HCT116 (cell line): Measurements from ENCODE around the gene LTB4R2. TPM values are rescaled to one million over a fixed set of nuclear protein-coding genes. Genes with fewer than 3 reads are reported as not detected.

ENCODE experiments used
- ATAC-seq: fragments of 200-7000 bp; cut with Tn5 transposase; 2 replicates; pipeline ENCODE4 v1.9.1; 2020; ENCODE audit warnings: mild to moderate bottlenecking, moderate library complexity
- BruUV-seq: library from RNA; stranded (reverse); fragments of 400-500 nt; replicated peaks from 2 replicates; lab custom pipeline; 2021; lab: Mats Ljungman, UMichigan
- CTCF ChIA-PET: fragments of 300-600 bp; sonication (Branson Sonifier 250); formaldehyde crosslinking; loops from one replicate; lab custom pipeline; 2021; ENCODE audit warnings: antibody characterized with exemption; lab: Charles Lee
- POLR2A ChIA-PET: fragments of 300-600, 350-600 bp; sonication (Branson Sonifier 250); formaldehyde crosslinking; loops from one replicate; lab custom pipeline; 2021; ENCODE audit warnings: antibody characterized with exemption; lab: Charles Lee
- RAD21 ChIA-PET, 2 experiments: fragments of 300-600 bp; sonication (Branson Sonifier 250); formaldehyde crosslinking; loops; one replicate each; lab custom pipeline; 2023; ENCODE audit warnings: low total read pairs in 2 of 2; ENCODE audit not compliant: uncharacterized antibody in 2 of 2, unreplicated experiment in 2 of 2, low non-redundant PET in 1 of 2; lab: Charles Lee
- DNase-seq: peaks from one replicate; pipeline ENCODE4 v3.0.0-alpha.2; 2010; ENCODE audit warnings: low read depth, low spot score
- H2AFZ ChIP-seq: fragments of 200-600 bp; shearing (Covaris generic), sonication (generic); 2 replicates; pipeline ENCODE4 v1.6.1; 2017; ENCODE audit warnings: low read depth, mixed run types, mixed read lengths, antibody characterized with exemption, low read length; ENCODE audit not compliant: poor library complexity, severe bottlenecking
- H3K27ac ChIP-seq: 2 replicates; pipeline ENCODE4 v1.5.1; 2012; ENCODE audit warnings: low read depth, low read length
- H3K27me3 ChIP-seq: fragments of 200-600 bp; sonication (generic); 2 replicates; pipeline ENCODE4 v1.6.1; 2016; ENCODE audit warnings: mixed run types, low read length, mixed read lengths; ENCODE audit not compliant: insufficient read depth
- H3K36me3 ChIP-seq, 2 experiments: fragments of 200-500 bp in 1 of 2; fragments of 200-600 bp in 1 of 2; sonication (Bioruptor generic) in 1 of 2; sonication (generic) in 1 of 2; 2 replicates each; pipeline versions ENCODE4 v1.5.1 to v1.6.1; 2014 to 2016; ENCODE audit warnings: low read length in 2 of 2, inconsistent platforms in 1 of 2, mixed read lengths in 1 of 2, mixed run types in 1 of 2; ENCODE audit not compliant: insufficient read depth in 2 of 2, control insufficient read depth in 1 of 2
- H3K4me1 ChIP-seq, 2 experiments: fragments of 200-600 bp in 1 of 2; sonication (generic) in 1 of 2; 2 replicates each; pipeline versions ENCODE4 v1.5.1 to v1.6.1; 2012 to 2017; ENCODE audit warnings: low read length in 2 of 2, inconsistent platforms in 1 of 2, mild to moderate bottlenecking in 1 of 2, mixed read lengths in 1 of 2, mixed run types in 1 of 2, moderate library complexity in 1 of 2; ENCODE audit not compliant: insufficient read depth in 2 of 2, control insufficient read depth in 1 of 2
- H3K4me2 ChIP-seq: fragments of 200-600 bp; sonication (generic); 2 replicates; pipeline ENCODE4 v1.6.1; 2017; ENCODE audit warnings: mixed run types, low read length, mixed read lengths
- H3K4me3 ChIP-seq, 2 experiments: fragments of 200-600 bp in 1 of 2; sonication (generic) in 1 of 2; replicated peaks in 1 of 2; 2 replicates each; pipeline ENCODE4 v1.5.1; 2011 to 2016; ENCODE audit warnings: low read length in 2 of 2, control low read depth in 1 of 2, low read depth in 1 of 2, mild to moderate bottlenecking in 1 of 2, mixed read lengths in 1 of 2, mixed run types in 1 of 2
- H3K79me2 ChIP-seq: fragments of 200-600 bp; sonication (generic); 2 replicates; pipeline ENCODE4 v1.6.1; 2017; ENCODE audit warnings: mild to moderate bottlenecking, mixed run types, low read length, moderate library complexity, mixed read lengths; ENCODE audit not compliant: insufficient read depth
- H3K9ac ChIP-seq: fragments of 200-600 bp; sonication (generic); 2 replicates; pipeline ENCODE4 v1.6.1; 2016; ENCODE audit warnings: low read length, mixed read lengths
- H3K9me2 ChIP-seq: fragments of 200-600 bp; sonication (generic), shearing (Covaris generic); 2 replicates; pipeline ENCODE4 v1.6.1; 2017; ENCODE audit warnings: mixed run types, mild to moderate bottlenecking, moderate library complexity; ENCODE audit not compliant: insufficient read depth
- H3K9me3 ChIP-seq, 2 experiments: fragments of 200-500 bp in 1 of 2; fragments of 200-600 bp in 1 of 2; sonication (Bioruptor generic) in 1 of 2; sonication (generic) in 1 of 2; 2 replicates each; pipeline ENCODE4 v1.6.1; 2014 to 2017; ENCODE audit warnings: low read length in 2 of 2, mixed read lengths in 2 of 2, inconsistent platforms in 1 of 2, low read depth in 1 of 2, mild to moderate bottlenecking in 1 of 2, mixed run types in 1 of 2, moderate library complexity in 1 of 2; ENCODE audit not compliant: control insufficient read depth in 1 of 2, insufficient read depth in 1 of 2
- H4K20me1 ChIP-seq: fragments of 200-600 bp; sonication (generic), shearing (Covaris generic); 2 replicates; pipeline ENCODE4 v1.6.1; 2017; ENCODE audit warnings: mixed run types, mild to moderate bottlenecking, moderate library complexity; ENCODE audit not compliant: insufficient read depth
- CBX3 ChIP-seq: IDR thresholded peaks from 2 replicates; pipeline ENCODE4 v1.6.1; 2012; ENCODE audit warnings: low read depth
- CEBPB ChIP-seq: IDR thresholded peaks from 2 replicates; pipeline ENCODE4 v1.6.1; 2012; ENCODE audit warnings: low read depth
- EGR1 ChIP-seq: IDR thresholded peaks from 2 replicates; pipeline ENCODE4 v1.6.1; 2012; ENCODE audit warnings: low read depth
- ELF1 ChIP-seq: IDR thresholded peaks from 2 replicates; pipeline ENCODE4 v1.6.1; 2012; ENCODE audit warnings: low read depth, borderline replicate concordance
- EZH2 ChIP-seq: fragments of 200-600 bp; sonication (generic); IDR thresholded peaks from 2 replicates; pipeline ENCODE4 v1.6.1; 2017; ENCODE audit warnings: antibody characterized with exemption, mixed run types
- EZH2phosphoT487 ChIP-seq: fragments of 200-600 bp; IDR thresholded peaks from 2 replicates; pipeline ENCODE4 v1.6.1; 2018; ENCODE audit warnings: antibody characterized with exemption, borderline replicate concordance
- FOSL1 ChIP-seq: IDR thresholded peaks from 2 replicates; pipeline ENCODE4 v1.6.1; 2012; ENCODE audit warnings: low read depth
- JUND ChIP-seq: IDR thresholded peaks from 2 replicates; pipeline ENCODE4 v1.6.1; 2012
- POLR2A ChIP-seq: IDR thresholded peaks from 2 replicates; pipeline ENCODE4 v1.7.0; 2011; ENCODE audit warnings: borderline replicate concordance; ENCODE audit not compliant: insufficient read depth, insufficient read length; ENCODE audit errors: extremely low read depth
- SIN3A ChIP-seq: IDR thresholded peaks from 2 replicates; pipeline ENCODE4 v1.6.1; 2012; ENCODE audit warnings: low read depth
- SP1 ChIP-seq: IDR thresholded peaks from 2 replicates; pipeline ENCODE4 v1.6.1; 2012; ENCODE audit warnings: low read depth
- SRF ChIP-seq: IDR thresholded peaks from 2 replicates; pipeline ENCODE4 v1.6.1; 2012; ENCODE audit warnings: low read depth
- ZBTB33 ChIP-seq: IDR thresholded peaks from 2 replicates; pipeline ENCODE4 v1.6.1; 2011; ENCODE audit warnings: mild to moderate bottlenecking, low read length, moderate library complexity; ENCODE audit not compliant: insufficient replicate concordance; ENCODE audit errors: extremely low read depth
- ZNF274 ChIP-seq: fragments of 200-500 bp; sonication (Bioruptor generic); IDR thresholded peaks from 2 replicates; pipeline ENCODE4 v1.6.1; 2014; ENCODE audit warnings: mild to moderate bottlenecking, low read depth, low read length, inconsistent platforms
- intact Hi-C: fragments of 100-400 bp; cut with micrococcal nuclease; formaldehyde crosslinking; loops from 2 replicates; pipeline ENCODE4 v1.10.0; 2022
- total RNA-seq: library from RNA; stranded (reverse); gene quantifications from one replicate; pipeline ENCODE4 v1.2.1, GENCODE V29; 2021; ENCODE audit not compliant: unreplicated experiment
- TF ChIP-seq, protein P1 (sequence below), 3 experiments: fragments of 200-600 bp in 1 of 3; sonication (generic) in 1 of 3; IDR thresholded peaks in 2 of 3; conservative IDR thresholded peaks in 1 of 3; 2 replicates each; pipeline ENCODE4 v1.5.1; 2012 to 2017; ENCODE audit warnings: low read depth in 2 of 3, low read length in 2 of 3, antibody characterized with exemption in 1 of 3, borderline replicate concordance in 1 of 3, control low read depth in 1 of 3, mild to moderate bottlenecking in 1 of 3, mixed read lengths in 1 of 3, mixed run types in 1 of 3, moderate library complexity in 1 of 3; ENCODE audit not compliant: insufficient read depth in 1 of 3
- TF ChIP-seq, protein P2 (sequence below): IDR thresholded peaks from 2 replicates; pipeline ENCODE4 v1.6.1; 2012
- TF ChIP-seq, protein P3 (sequence below): IDR thresholded peaks from 2 replicates; pipeline ENCODE4 v1.6.1; 2012; ENCODE audit warnings: low read depth

The LTB4R2 gene
- total RNA-seq, 1 experiment from 2014 or later: 15.4 TPM

DNA sequence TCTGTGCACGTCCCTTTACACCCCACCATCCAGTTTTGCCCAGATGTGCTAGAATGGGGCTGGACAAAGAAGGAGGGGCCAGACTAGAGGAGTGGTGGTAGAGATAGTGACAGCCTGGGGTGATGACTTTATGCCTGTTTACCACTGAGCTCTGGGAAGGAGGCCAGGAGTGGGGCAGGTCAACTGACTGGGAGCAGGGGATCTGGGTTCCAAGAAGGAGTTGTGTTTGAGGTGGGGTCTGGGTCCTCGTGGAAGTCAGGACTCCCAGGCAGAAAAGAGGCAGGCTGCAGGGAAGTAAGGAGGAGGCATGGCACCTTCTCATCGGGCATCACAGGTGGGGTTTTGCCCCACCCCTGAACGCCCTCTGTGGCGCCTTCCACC lies 315 bp downstream of the LTB4R2 start:
- no peaks in the 10 kb centered on the region for H3K9me2 ChIP-seq
- no peaks in the 10 kb centered on the region for H3K27me3 ChIP-seq
- no peak overlapping the region for H3K4me2 ChIP-seq
- no peak overlapping the region for H3K4me3 ChIP-seq
- ChIA-PET POLR2A (no interaction called here), CTCF (no interaction called here), RAD21 (no interaction called here)
- no peak overlapping the region for H2AFZ ChIP-seq
- no peak overlapping the region for H3K27ac ChIP-seq
- no TSS peak for BruUV-seq
- no peak for TF ChIP-seq SRF
- TF ChIP-seq EZH2phosphoT487: no peak
- no peak for TF ChIP-seq EGR1
- TF ChIP-seq CEBPB: no peak
- no peak for TF ChIP-seq ZBTB33
- TF ChIP-seq SP1: no peak
- TF ChIP-seq ZNF274: no peak
- TF ChIP-seq, protein P1, sequence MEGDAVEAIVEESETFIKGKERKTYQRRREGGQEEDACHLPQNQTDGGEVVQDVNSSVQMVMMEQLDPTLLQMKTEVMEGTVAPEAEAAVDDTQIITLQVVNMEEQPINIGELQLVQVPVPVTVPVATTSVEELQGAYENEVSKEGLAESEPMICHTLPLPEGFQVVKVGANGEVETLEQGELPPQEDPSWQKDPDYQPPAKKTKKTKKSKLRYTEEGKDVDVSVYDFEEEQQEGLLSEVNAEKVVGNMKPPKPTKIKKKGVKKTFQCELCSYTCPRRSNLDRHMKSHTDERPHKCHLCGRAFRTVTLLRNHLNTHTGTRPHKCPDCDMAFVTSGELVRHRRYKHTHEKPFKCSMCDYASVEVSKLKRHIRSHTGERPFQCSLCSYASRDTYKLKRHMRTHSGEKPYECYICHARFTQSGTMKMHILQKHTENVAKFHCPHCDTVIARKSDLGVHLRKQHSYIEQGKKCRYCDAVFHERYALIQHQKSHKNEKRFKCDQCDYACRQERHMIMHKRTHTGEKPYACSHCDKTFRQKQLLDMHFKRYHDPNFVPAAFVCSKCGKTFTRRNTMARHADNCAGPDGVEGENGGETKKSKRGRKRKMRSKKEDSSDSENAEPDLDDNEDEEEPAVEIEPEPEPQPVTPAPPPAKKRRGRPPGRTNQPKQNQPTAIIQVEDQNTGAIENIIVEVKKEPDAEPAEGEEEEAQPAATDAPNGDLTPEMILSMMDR (IDR thresholded peaks at IDR 0.05 in 2 of 3, conservative IDR thresholded peaks at IDR 0.05 in 1 of 3; ENCODE audit: borderline replicate concordance in 1 of 3, insufficient read depth in 1 of 3, low read depth in 2 of 3, low read length in 2 of 3): no peak
- no peak for TF ChIP-seq JUND
- TF ChIP-seq POLR2A: no peak
- TF ChIP-seq, protein P2, sequence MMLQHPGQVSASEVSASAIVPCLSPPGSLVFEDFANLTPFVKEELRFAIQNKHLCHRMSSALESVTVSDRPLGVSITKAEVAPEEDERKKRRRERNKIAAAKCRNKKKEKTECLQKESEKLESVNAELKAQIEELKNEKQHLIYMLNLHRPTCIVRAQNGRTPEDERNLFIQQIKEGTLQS: no peak
- no peak for TF ChIP-seq CBX3
- TF ChIP-seq, protein P3, sequence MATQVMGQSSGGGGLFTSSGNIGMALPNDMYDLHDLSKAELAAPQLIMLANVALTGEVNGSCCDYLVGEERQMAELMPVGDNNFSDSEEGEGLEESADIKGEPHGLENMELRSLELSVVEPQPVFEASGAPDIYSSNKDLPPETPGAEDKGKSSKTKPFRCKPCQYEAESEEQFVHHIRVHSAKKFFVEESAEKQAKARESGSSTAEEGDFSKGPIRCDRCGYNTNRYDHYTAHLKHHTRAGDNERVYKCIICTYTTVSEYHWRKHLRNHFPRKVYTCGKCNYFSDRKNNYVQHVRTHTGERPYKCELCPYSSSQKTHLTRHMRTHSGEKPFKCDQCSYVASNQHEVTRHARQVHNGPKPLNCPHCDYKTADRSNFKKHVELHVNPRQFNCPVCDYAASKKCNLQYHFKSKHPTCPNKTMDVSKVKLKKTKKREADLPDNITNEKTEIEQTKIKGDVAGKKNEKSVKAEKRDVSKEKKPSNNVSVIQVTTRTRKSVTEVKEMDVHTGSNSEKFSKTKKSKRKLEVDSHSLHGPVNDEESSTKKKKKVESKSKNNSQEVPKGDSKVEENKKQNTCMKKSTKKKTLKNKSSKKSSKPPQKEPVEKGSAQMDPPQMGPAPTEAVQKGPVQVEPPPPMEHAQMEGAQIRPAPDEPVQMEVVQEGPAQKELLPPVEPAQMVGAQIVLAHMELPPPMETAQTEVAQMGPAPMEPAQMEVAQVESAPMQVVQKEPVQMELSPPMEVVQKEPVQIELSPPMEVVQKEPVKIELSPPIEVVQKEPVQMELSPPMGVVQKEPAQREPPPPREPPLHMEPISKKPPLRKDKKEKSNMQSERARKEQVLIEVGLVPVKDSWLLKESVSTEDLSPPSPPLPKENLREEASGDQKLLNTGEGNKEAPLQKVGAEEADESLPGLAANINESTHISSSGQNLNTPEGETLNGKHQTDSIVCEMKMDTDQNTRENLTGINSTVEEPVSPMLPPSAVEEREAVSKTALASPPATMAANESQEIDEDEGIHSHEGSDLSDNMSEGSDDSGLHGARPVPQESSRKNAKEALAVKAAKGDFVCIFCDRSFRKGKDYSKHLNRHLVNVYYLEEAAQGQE: no peak
- TF ChIP-seq EZH2: no peak
- no peak for TF ChIP-seq ELF1
- TF ChIP-seq FOSL1: no peak
- TF ChIP-seq SIN3A: no peak
- H3K79me2 ChIP-seq: no peaks in the 10 kb centered on the region
- peaks cover 7 to 16% of the 10 kb centered on the region in 2 experiments for H3K4me1 ChIP-seq
- ATAC-seq: no peak
- no peaks in the 10 kb centered on the region for H3K9me3 ChIP-seq
- no peaks in the 10 kb centered on the region for H4K20me1 ChIP-seq
- no peak overlapping the region for H3K9ac ChIP-seq
- H3K36me3 ChIP-seq: peaks cover 10 to 15% of the 10 kb centered on the region in 2 experiments; a peak in 3 of 4 replicates
- DNase-seq: no peak
- intact Hi-C loops: no loop called here
